KOPT-K1 (cell line): ENCODE measurements around the gene KRTAP5-4.

ENCODE experiments used
- H3K27ac ChIP-seq: fragments of 200-600 bp; sonication (generic); 2 replicates; pipeline ENCODE4 v1.5.1; 2016; ENCODE audit warnings: antibody characterized with exemption, mild to moderate bottlenecking, low read depth, low read length; ENCODE audit not compliant: poor library complexity, severe bottlenecking
- H3K36me3 ChIP-seq: fragments of 200-600 bp; sonication (generic); 2 replicates; pipeline ENCODE4 v1.5.1; 2017; ENCODE audit warnings: antibody characterized with exemption, mild to moderate bottlenecking, low read length, moderate library complexity; ENCODE audit not compliant: insufficient read depth
- H3K9me3 ChIP-seq: fragments of 200-600 bp; sonication (generic); 2 replicates; pipeline ENCODE4 v1.5.1; 2017; ENCODE audit warnings: antibody characterized with exemption, low read length, mild to moderate bottlenecking; ENCODE audit not compliant: insufficient read depth, poor library complexity, severe bottlenecking

The KRTAP5-4 gene

DNA sequence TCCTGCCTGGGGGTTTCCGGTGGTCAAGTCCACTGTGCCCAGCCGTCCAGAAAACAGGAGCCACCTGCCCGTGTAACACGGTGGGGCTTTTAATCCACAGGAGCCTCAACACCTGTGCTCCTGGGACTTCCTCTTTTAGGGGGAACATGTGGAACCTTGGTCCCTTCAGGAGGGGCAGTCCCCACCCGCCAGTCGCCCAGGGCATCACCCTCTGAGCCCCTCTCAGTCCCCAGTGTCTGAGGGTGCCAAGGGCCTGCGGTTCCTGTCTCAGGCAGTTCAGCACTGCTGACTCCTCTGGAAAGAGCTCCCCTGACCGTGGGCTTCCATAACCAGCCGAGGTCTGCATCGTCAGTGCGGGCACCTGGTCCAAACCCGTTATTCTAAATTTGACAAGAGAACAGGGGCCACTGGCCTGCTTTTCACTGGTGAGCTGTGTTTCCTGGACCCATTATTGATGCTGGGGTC is 23.5 kb upstream of the KRTAP5-4 start:
- H3K36me3 ChIP-seq, result no peaks in the 10 kb centered on the region
- no peaks in the 10 kb centered on the region for H3K9me3 ChIP-seq
- H3K27ac ChIP-seq, result no peak overlapping the region

DNA sequence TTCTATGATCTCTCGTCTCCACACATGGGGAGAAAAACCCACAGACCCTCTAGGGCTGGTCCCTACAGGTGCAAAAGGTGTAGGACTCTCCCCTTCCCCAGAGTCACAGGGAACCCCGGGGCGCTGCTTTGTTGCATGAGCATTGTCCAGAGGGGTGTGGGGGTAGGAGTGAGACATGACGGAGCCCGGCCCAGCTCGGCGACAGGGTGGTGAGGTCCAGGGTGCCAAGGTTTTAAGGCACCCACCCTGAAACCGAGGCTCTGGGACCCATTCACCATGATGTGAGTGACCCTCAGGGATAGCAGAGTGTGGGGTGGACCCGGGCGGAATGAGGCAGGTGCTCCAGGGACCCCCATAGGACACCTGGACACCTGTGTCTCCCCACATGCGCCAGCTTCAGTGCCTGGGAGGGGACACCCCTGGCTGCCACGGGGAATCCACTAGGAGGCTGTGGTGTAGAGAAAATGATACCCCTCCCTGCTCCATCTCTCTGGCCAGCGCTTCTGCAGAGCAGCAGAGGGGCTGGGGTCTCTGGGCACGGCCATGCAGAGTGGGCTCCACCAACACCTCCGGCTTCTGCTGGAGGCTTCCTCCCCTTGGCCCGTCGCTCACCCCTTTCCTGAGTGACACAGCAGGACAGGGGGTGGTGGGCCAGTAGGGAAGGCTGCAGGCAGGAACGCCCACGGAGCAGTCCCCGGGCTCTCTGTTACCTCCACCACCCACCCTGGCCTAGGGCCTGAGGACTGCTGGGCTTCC is 22.8 kb upstream of the KRTAP5-4 start:
- no peaks in the 10 kb centered on the region for H3K9me3 ChIP-seq
- no peak overlapping the region for H3K27ac ChIP-seq
- H3K36me3 ChIP-seq, result no peaks in the 10 kb centered on the region

DNA sequence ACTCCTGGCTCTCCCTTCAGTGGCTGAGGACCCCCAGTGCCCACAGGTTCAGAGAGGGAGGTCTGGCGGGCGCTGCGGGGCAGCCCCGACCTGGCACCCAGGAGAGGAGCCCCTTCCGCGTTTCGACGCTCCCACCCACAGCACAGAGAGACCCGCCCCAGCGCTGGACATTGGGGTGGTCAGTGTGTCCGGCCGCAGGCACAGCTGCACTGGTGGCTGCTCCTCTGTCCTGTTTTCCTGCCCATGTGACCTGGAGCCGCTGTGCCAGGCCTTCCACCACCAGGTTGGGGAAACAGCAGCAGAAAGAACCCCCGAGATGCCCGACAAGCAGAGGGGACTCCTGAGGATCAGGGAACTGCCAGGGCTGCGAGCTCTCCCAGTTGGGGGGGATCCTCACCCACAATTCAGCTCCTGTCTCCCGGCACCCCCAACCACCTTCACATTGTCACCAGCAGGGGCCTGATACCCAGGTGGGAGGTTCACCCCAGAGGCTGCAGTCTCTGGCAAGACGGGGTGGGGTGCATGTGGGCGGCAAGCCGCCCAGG is 21.3 kb upstream of the KRTAP5-4 start:
- no peak overlapping the region for H3K27ac ChIP-seq
- H3K36me3 ChIP-seq, result no peaks in the 10 kb centered on the region
- H3K9me3 ChIP-seq, result no peaks in the 10 kb centered on the region

- Histone ChIP-seq H3K27ac (no peak overlapping the region), H3K9me3 (no peaks in the 10 kb centered on the region)
These were observed 20.6 kb upstream of the KRTAP5-4 start for GRCh38 chr11:1642288-1643145.

GRCh38 chr11:1641096-1641495 is 19.2 kb upstream of the KRTAP5-4 start:
- Histone ChIP-seq H3K36me3 (no peaks in the 10 kb centered on the region), H3K9me3 (no peaks in the 10 kb centered on the region), H3K27ac (no peak overlapping the region)

More at GRCh38 chr11:1642288-1643145, 20.6 kb upstream of the KRTAP5-4 start:
- no peaks in the 10 kb centered on the region for H3K36me3 ChIP-seq

- Histone ChIP-seq H3K9me3 (no peaks in the 10 kb centered on the region), H3K27ac (no peak overlapping the region), H3K36me3 (no peaks in the 10 kb centered on the region)
These were observed 18.4 kb upstream of the KRTAP5-4 start for GRCh38 chr11:1640076-1640946.

GRCh38 chr11:1639666-1640065 is 17.7 kb upstream of the KRTAP5-4 start:
- H3K36me3 ChIP-seq, result no peaks in the 10 kb centered on the region
- H3K9me3 ChIP-seq, result no peaks in the 10 kb centered on the region
- no peak overlapping the region for H3K27ac ChIP-seq

DNA sequence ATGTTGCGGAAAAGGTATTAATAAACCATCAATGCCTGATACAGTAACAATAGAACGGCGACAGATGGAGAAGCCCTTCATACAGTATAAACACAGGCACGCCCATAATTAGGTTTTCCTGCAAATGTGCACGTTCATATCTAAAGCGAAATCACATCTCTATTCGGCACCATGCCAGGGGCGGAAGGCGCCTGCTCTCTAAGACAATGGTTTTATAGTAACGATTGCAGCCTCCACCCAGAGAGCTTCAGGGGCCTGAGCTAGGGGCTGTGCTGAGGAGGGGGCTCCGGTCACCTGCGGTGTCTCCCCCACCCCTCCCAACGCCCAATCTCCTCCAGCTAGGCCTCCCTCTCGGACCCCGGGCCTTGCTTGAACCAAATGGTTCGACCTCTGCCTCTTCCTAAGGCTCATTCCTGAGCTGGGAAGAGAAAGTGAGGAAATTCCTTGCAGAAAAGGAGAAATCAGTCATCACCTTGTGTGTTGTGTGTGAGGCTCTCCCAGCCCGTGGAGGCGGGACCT is 17.2 kb upstream of the KRTAP5-4 start:
- H3K27ac ChIP-seq, result no peak overlapping the region
- no peaks in the 10 kb centered on the region for H3K36me3 ChIP-seq
- no peaks in the 10 kb centered on the region for H3K9me3 ChIP-seq

DNA sequence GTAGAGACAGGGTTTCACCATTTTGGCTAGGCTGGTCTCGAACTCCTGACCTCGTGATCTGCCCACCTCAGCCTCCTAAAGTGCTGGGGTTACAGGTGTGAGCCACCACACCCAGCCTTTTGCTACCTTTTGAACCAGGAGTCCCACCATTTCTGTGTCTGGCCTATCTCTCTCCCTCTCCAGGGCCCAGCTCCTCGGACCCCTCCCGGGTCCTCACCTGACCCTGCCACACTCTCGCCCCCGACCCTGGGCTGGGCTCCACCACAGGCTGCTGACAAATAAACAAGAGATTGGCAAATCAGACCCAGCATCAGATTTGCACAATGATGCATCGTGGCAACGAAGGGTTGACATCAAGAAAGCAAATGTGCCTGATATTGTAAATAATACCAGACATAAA is 16.4 kb upstream of the KRTAP5-4 start:
- Histone ChIP-seq H3K9me3 (no peaks in the 10 kb centered on the region), H3K36me3 (no peaks in the 10 kb centered on the region), H3K27ac (no peak overlapping the region)

DNA sequence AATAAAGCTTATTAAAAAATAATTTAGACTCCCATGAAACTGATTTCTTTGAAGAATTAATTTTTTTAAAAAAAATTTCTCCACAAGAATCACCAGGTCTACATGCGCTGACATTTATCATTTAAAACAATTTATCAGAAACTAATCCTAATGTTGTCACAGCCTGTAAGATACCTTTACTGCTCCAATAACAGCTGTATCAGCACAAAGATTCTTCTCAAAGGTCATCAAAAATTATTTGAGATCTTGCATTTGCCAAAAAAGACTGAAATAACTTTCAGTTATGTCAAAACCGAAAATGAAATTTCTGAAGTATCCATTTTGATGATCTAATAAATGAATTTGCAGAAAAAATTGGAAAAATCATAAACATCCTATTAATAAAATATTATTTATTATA is 15.7 kb upstream of the KRTAP5-4 start:
- Histone ChIP-seq H3K9me3 (no peaks in the 10 kb centered on the region), H3K36me3 (no peaks in the 10 kb centered on the region), H3K27ac (no peak overlapping the region)

DNA sequence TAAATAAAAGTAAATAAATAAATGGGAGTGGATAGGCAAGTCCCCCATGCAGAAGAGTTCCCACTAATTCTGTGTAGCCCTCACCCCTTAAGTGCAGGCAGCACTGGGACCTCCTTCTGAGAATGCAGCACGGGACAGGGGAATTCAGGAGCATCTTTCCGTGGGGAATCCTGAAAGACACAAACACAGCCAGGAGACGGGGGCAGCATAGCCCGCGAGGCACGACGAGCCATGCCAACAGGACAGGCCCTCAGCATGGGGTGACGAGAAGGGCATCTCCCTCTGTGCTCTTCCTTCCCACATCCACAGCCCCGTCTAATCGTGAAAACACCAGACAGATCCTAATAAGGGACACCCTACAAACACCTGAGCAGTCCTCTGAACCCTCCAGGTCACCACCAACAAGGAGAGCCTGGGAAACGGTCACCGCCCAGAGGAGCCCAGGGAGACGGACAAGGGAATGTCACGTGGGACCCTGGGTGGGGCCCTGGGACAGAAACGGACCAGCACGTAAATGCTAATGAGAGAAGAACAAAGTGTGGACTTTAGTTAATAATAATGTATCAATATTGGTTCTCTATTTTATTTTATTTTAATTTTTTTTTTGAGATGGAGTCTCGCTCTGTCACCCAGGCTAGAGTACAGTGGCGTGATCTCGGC is 14.5 kb upstream of the KRTAP5-4 start:
- no peaks in the 10 kb centered on the region for H3K9me3 ChIP-seq
- H3K27ac ChIP-seq, result no peak overlapping the region
- H3K36me3 ChIP-seq, result no peaks in the 10 kb centered on the region

GRCh38 chr11:1633864-1634263 is 11.9 kb upstream of the KRTAP5-4 start:
- H3K36me3 ChIP-seq, result no peaks in the 10 kb centered on the region
- H3K9me3 ChIP-seq, result no peaks in the 10 kb centered on the region
- H3K27ac ChIP-seq, result no peak overlapping the region

DNA sequence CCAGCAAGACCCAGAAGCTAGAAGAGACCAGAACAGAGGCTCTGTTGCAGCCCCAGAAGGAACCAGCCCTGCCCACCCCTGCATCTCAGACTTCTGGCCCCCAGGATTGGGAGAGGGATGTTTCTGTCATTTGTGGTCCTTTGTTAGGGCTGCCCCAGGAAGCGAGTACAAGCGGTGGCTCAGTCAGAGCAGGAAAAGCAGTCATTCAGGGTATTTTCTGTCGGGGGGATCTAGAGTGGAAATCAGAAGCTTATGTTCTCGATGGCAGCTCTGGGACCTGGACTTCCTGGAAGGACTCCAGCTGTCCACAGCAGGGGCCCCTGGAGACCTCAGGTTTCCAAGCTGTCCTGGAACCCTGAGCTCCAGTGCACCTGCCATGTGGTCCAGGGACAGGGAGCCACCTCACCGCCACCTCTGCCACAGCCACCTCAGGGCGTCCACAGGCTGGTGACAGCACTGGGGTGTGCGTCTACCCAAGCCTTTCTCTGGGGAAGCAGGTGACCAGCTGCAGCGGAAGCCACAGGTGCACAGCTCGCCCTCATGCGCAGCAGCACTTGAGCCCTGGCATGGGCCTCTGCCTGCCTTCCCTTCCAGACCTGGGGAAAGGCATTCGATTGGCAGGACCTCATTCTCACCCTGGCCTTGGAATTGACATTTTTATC is 10.2 kb upstream of the KRTAP5-4 start:
- H3K36me3 ChIP-seq, result no peaks in the 10 kb centered on the region
- H3K9me3 ChIP-seq, result no peaks in the 10 kb centered on the region
- H3K27ac ChIP-seq, result no peak overlapping the region
